B cell (primary cell): Measurements from ENCODE around the gene HSF4. TPM values are rescaled to one million over a fixed set of nuclear protein-coding genes. Genes with fewer than 3 reads are reported as not detected.

Experiments used
- ATAC-seq: fragments of 200-7000 bp; cut with Tn5 transposase; one replicate; pipeline ENCODE4 v1.10.0; 2021; ENCODE audit warnings: low read depth, mild to moderate bottlenecking, moderate number of reproducible peaks, moderate library complexity
- CTCF ChIA-PET: fragments of 350-600 bp; sonication (Branson Sonifier 250); formaldehyde crosslinking; loops from one replicate; lab custom pipeline; 2021; ENCODE audit warnings: antibody characterized with exemption, inconsistent platforms; lab: Charles Lee
- POLR2A ChIA-PET: fragments of 350-600 bp; sonication (Branson Sonifier 250); formaldehyde crosslinking; loops from one replicate; lab custom pipeline; 2021; ENCODE audit warnings: antibody characterized with exemption; lab: Charles Lee
- DNase-seq: peaks from one replicate; pipeline ENCODE4 v3.0.0; 2013
- H2AFZ ChIP-seq: 2 replicates; pipeline ENCODE4 v1.6.1; 2012; ENCODE audit warnings: mild to moderate bottlenecking, low read depth, low read length; ENCODE audit not compliant: insufficient read depth, poor library complexity, severe bottlenecking
- H3K27ac ChIP-seq, 2 donors: 1 replicate in 1 of 2; 2 replicates in 1 of 2; pipeline ENCODE4 v1.5.1; 2012 to 2013; ENCODE audit warnings: low read length in 2 of 2, mild to moderate bottlenecking in 2 of 2, moderate library complexity in 1 of 2
- H3K27me3 ChIP-seq, 4 experiments: fragments of 200-600 bp in 1 of 4; sonication (generic) in 1 of 4; replicated peaks in 1 of 4; 1 replicate in 2 of 4; 2 replicates in 2 of 4; pipeline versions ENCODE4 v1.6.1 to v1.7.0; 2013 to 2016; ENCODE audit warnings: low read length in 3 of 4, mild to moderate bottlenecking in 2 of 4, mixed read lengths in 1 of 4, moderate library complexity in 1 of 4; ENCODE audit not compliant: insufficient read depth in 4 of 4, control insufficient read depth in 3 of 4; ENCODE audit errors: control extremely low read depth in 1 of 4
- H3K36me3 ChIP-seq, 2 experiments: replicated peaks in 1 of 2; 1 replicate in 1 of 2; 2 replicates in 1 of 2; pipeline versions ENCODE4 v1.6.1 to v1.7.1; 2013; ENCODE audit warnings: low read length in 1 of 2; ENCODE audit not compliant: insufficient read depth in 2 of 2, control insufficient read depth in 1 of 2; ENCODE audit errors: control extremely low read depth in 1 of 2, extremely low read depth in 1 of 2
- H3K4me1 ChIP-seq, 2 donors: fragments of 200-600 bp in 1 of 2; sonication (generic) in 1 of 2; 1 replicate in 1 of 2; 2 replicates in 1 of 2; pipeline versions ENCODE4 v1.5.1 to v1.6.1; 2013 to 2017; ENCODE audit warnings: low read length in 2 of 2; ENCODE audit not compliant: control insufficient read depth in 2 of 2, insufficient read depth in 2 of 2
- H3K4me2 ChIP-seq: replicated peaks from 2 replicates; pipeline ENCODE3; 2012; ENCODE audit warnings: mild to moderate bottlenecking, low read depth, low read length; ENCODE audit not compliant: poor library complexity, severe bottlenecking
- H3K4me3 ChIP-seq, 5 experiments: fragments of 200-600 bp in 1 of 5; sonication (generic) in 1 of 5; 1 replicate in 3 of 5; 2 replicates in 2 of 5; pipeline versions ENCODE4 v1.5.1 to v1.7.0; 2011 to 2016; ENCODE audit warnings: low read length in 4 of 5, mild to moderate bottlenecking in 4 of 5, low read depth in 2 of 5, control low read depth in 1 of 5, moderate library complexity in 1 of 5; ENCODE audit not compliant: insufficient read depth in 1 of 5; ENCODE audit errors: control extremely low read depth in 1 of 5, extremely low read depth in 1 of 5
- H3K79me2 ChIP-seq: fragments of 200-600 bp; sonication (generic); one replicate; pipeline ENCODE4 v1.6.0; 2016; ENCODE audit warnings: low read length; ENCODE audit not compliant: control insufficient read depth, insufficient read depth
- H3K9ac ChIP-seq: fragments of 200-600 bp; sonication (generic); 2 replicates; pipeline ENCODE4 v1.6.1; 2017; ENCODE audit warnings: mild to moderate bottlenecking, low read length, moderate library complexity
- H3K9me3 ChIP-seq, 3 donors: one replicate each; pipeline versions ENCODE4 v1.6.1 to v1.7.1; 2013; ENCODE audit warnings: low read length in 2 of 3; ENCODE audit not compliant: control insufficient read depth in 2 of 3, insufficient read depth in 1 of 3; ENCODE audit errors: control extremely low read depth in 1 of 3
- H4K20me1 ChIP-seq: 2 replicates; pipeline ENCODE4 v1.6.0; 2012; ENCODE audit warnings: mild to moderate bottlenecking, low read length; ENCODE audit not compliant: insufficient read depth, control insufficient read depth, poor library complexity, severe bottlenecking
- H3K27ac Mint-ChIP-seq: one replicate; pipeline ENCODE4 v1.8.0; 2021; ENCODE audit warnings: mixed read lengths
- H3K27me3 Mint-ChIP-seq: one replicate; pipeline ENCODE4 v1.8.0; 2021; ENCODE audit warnings: mixed read lengths
- H3K4me1 Mint-ChIP-seq: one replicate; pipeline ENCODE4 v1.8.0; 2021; ENCODE audit warnings: mixed read lengths
- H3K4me3 Mint-ChIP-seq: one replicate; pipeline ENCODE4 v1.8.0; 2021; ENCODE audit warnings: mixed read lengths
- H3K9me3 Mint-ChIP-seq: one replicate; pipeline ENCODE4 v1.8.0; 2022; ENCODE audit warnings: mixed read lengths; ENCODE audit not compliant: insufficient read depth
- EZH2 ChIP-seq: IDR thresholded peaks from 2 replicates; pipeline ENCODE4 v1.6.1; 2012; ENCODE audit warnings: borderline replicate concordance, low read depth, mild to moderate bottlenecking, moderate library complexity, low read length; ENCODE audit not compliant: insufficient read depth, poor library complexity, severe bottlenecking
- WGBS: methylation state at CpG from one replicate; pipeline ENCODE4 v1.1.5; 2013; ENCODE audit warnings: missing lambda C conversion rate; ENCODE audit not compliant: insufficient coverage; 5-methylcytosine and 5-hydroxymethylcytosine counted together
- intact Hi-C: fragments of 100-400 bp; cut with micrococcal nuclease; formaldehyde crosslinking; loops from one replicate; pipeline ENCODE4 v1.10.0; 2022
- polyA plus RNA-seq: library from polyadenylated mRNA; depleted of rRNA; stranded (reverse); fragments of >200 nt; gene quantifications from 2 replicates; pipeline ENCODE4 v1.2.3, GENCODE V29; 2012
- total RNA-seq, 2 donors: library from RNA; stranded (reverse); fragments of 120-200 nt in 1 of 2; gene quantifications; 1 replicate in 1 of 2; 2 replicates in 1 of 2; pipeline versions ENCODE4 v1.2.3 to v1.2.4, GENCODE V29; 2013 to 2022
- TF ChIP-seq, protein P1 (sequence below): fragments of 200-600 bp; IDR thresholded peaks from one replicate; pipeline ENCODE4 v1.8.0; 2022; ENCODE audit warnings: antibody characterized with exemption, mild to moderate bottlenecking

The HSF4 gene
- total and polyA plus RNA-seq, 2 donors (not counting 1 experiment from before 2014, with no cell fraction given) = 11.9 to 12.2 TPM

DNA sequence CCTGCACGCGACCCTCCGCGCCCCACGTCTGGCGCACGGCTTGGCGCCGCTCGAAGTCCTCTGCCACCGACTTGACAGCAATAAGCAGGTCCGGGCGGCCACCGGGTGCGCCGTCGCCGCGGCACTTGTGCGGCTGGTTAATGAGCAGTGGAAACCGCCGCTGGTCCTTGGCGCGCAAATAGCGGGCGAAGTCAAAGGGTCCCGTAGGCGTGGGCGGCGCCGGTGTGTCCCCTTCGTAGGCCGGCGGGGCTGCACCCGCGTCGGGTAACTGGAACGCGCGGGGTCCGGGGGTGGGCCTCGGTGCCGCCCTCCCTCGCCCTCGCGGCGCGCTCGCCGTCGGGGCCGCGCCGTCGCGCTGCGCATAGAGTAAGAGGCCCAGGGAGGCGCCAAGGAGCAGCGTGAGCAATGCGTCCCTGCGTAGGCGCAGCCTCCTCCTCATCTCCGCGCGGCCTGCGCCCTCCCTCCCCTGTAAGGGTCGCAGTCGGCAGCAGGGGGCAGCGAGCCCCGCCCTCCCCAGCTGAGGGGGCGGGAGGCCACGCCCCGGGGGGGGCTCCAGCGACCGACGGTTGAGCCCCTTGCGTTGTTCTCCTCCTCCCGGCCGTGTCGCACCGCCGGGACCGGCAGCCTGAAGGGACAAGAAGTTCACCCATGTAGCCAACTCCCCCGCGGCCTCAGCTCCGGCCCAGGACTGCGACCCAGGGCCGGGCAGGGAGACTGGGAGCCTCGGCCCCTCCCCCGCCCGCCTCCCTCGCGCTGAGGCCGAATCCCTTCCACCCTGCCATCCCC lies 14.3 kb upstream of the HSF4 start:
- CTCF ChIA-PET = interaction anchor here (0.6 to 1.5 kb wide), 5 partner anchors 11 to 344 kb away, joined by 3 to 4 read pairs (median 3); partner anchors contain the start of gene CBFB
- Histone ChIP-seq H3K4me3 (peak overlapping the region in 4 of 5 experiments; percentile 33 to 54 (median 44)), H3K27ac (no peak overlapping the region)

More for the DNA sequence above, 14.3 kb upstream of the HSF4 start:
- peak overlapping the region; percentile 73 for H3K4me3 Mint-ChIP-seq
- H3K27ac Mint-ChIP-seq = no peak overlapping the region
- Histone ChIP-seq H3K4me1 (peaks cover 16 to 17% of the 10 kb centered on the region in 2 donors), H3K4me2 (peak overlapping the region; percentile 79), H3K9me3 (peaks cover 0 to 22% (median 0%) of the 10 kb centered on the region in 3 donors), H2AFZ (peak overlapping the region; percentile 56), H3K27me3 (peaks cover 0 to 36% (median 10%) of the 10 kb centered on the region in 4 experiments), H3K79me2 (no peaks in the 10 kb centered on the region), H3K36me3 (peaks cover 0 to 32% of the 10 kb centered on the region in 2 experiments), H3K9ac (peak overlapping the region; percentile 52), H4K20me1 (peaks cover 16% of the 10 kb centered on the region)
- 12% methylated on average over 94 of the region's 94 CpGs for WGBS
- DNase-seq (peak; percentile 55), ATAC-seq (peak; percentile 52)
- peaks cover 20% of the 10 kb centered on the region for H3K27me3 Mint-ChIP-seq
- intact Hi-C loops = no loop called here
- POLR2A ChIA-PET = interaction anchor here (0.6 kb wide), 1 partner anchor 9 kb away, joined by 3 read pairs; no protein-coding TSS in a partner anchor
- H3K9me3 Mint-ChIP-seq = no peaks in the 10 kb centered on the region
- peaks cover 21% of the 10 kb centered on the region for H3K4me1 Mint-ChIP-seq
- TF ChIP-seq, protein P1, sequence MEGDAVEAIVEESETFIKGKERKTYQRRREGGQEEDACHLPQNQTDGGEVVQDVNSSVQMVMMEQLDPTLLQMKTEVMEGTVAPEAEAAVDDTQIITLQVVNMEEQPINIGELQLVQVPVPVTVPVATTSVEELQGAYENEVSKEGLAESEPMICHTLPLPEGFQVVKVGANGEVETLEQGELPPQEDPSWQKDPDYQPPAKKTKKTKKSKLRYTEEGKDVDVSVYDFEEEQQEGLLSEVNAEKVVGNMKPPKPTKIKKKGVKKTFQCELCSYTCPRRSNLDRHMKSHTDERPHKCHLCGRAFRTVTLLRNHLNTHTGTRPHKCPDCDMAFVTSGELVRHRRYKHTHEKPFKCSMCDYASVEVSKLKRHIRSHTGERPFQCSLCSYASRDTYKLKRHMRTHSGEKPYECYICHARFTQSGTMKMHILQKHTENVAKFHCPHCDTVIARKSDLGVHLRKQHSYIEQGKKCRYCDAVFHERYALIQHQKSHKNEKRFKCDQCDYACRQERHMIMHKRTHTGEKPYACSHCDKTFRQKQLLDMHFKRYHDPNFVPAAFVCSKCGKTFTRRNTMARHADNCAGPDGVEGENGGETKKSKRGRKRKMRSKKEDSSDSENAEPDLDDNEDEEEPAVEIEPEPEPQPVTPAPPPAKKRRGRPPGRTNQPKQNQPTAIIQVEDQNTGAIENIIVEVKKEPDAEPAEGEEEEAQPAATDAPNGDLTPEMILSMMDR = peak; percentile 7
- no peak for TF ChIP-seq EZH2
